IPS DF 19.7 (cell line): ENCODE measurements around the gene SIX2.

Source experiments
- DNase-seq: peaks from one replicate; pipeline ENCODE4 v3.0.0-alpha.2; 2013; ENCODE audit warnings: low read depth, low spot score

The SIX2 gene

GRCh38 chr2:44967056-44967455, 42.2 kb downstream of the SIX2 start:
- DNase-seq = no peak

- DNase-seq = no peak
Measured at GRCh38 chr2:44965684-44966083, 43.6 kb downstream of the SIX2 start.

- DNase-seq = no peak
Measured at GRCh38 chr2:44964752-44965236, 44.5 kb downstream of the SIX2 start.

GRCh38 chr2:44962176-44962695, 47.0 kb downstream of the SIX2 start:
- DNase-seq = no peak

GRCh38 chr2:44960871-44961270, 48.4 kb downstream of the SIX2 start:
- no peak for DNase-seq

- no peak for DNase-seq
Measured at GRCh38 chr2:44959855-44960254, 49.4 kb downstream of the SIX2 start.

DNA sequence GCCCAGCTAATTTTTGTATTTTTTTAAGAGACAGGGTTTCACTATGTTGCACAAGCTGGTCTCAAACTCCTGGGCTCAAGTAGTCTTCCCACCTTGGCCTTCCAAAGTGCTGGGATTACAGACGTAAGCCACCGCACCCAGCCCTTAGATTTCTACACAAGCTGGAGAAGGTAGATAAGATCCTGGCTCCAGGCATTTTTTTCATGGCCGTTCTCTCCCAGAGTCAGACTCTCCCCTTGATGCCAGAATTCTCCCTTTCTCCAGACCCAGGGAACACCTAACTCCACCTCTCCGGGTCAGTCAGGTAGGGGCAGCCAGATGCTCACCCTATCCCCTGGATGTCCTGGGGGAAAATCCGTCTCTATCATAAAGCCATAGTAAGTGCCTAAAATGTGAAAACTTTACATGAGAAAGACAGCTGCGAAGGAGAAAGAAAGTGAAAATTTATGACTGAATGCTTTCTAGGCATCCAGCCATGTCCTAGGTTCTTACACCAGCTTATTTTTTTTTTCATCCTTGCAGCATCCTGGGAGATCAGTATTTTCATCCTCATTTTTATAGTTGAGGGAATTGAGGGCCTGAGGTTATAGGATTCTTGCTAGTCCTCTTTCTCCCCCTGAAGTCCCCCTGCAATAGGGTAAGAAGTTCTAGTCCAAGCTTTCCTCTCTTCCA, 51.5 kb downstream of the SIX2 start:
- no peak for DNase-seq

GRCh38 chr2:44956843-44957242, 52.4 kb downstream of the SIX2 start:
- no peak for DNase-seq

DNA sequence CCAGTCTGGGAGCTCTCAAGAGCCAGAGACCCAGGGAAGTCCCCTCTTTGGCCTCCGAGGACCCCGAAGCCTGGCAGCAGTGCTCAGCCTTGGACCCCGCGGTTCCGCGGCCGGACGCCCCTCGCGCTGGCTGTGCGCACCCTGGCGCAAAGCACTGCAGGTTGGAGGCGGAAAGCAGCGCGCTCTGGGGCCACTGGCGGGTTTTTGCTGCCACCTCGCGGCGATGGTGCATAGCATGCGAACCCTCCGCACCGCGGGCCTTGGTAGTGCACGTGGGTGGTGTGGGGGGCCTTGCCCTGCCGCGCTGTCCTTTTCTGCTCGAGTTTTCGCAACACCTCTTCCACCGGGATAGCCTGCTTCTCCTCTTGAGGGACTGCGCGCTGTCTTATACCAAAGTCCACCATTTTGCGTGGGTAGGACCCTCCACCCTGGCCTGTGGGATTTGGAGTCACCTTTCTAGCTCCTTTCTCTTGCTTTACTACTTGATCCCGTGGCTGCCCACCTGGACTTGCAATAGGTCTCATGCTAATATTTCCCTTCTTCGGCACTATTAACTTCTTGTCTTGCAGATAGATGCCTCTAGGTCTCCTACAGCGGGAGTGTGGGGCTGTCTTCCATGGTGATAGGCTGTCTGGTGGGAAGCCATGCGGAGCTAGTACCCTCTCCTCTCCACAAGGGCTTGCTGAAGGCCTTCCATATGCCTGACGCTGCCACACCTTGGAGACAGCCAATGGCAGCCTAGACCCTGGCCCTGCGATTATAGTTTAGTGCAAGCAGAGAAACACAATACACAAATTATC, 53.5 kb downstream of the SIX2 start:
- DNase-seq = no peak
